Retinal pigment epithelial cell (primary cell): ENCODE results near the gene SKI.

Source experiments
- DNase-seq: peaks from one replicate; pipeline ENCODE4 v3.0.0-alpha.2; 2010; ENCODE audit warnings: low read depth
- H3K4me3 ChIP-seq: 2 replicates; pipeline ENCODE4 v1.5.1; 2011; ENCODE audit warnings: mild to moderate bottlenecking, low read length, control low read depth, moderate library complexity
- CTCF ChIP-seq: conservative IDR thresholded peaks from 2 replicates; pipeline ENCODE4 v1.5.1; 2011; ENCODE audit warnings: low read depth, low read length, control low read depth, inconsistent platforms

The SKI gene

GRCh38 chr1:2278591-2279209, 50.6 kb downstream of the SKI start:
- no peak for DNase-seq
- no peak for TF ChIP-seq CTCF
- no peak overlapping the region for H3K4me3 ChIP-seq

- H3K4me3 ChIP-seq: no peak overlapping the region
- peak; percentile 85 for DNase-seq
- TF ChIP-seq CTCF: no peak
These were observed 51.1 kb downstream of the SKI start for GRCh38 chr1:2279210-2279639.

GRCh38 chr1:2279817-2280216, 51.7 kb downstream of the SKI start:
- no peak for TF ChIP-seq CTCF
- H3K4me3 ChIP-seq: no peak overlapping the region
- DNase-seq: peak; percentile 32

GRCh38 chr1:2282556-2283270, 54.6 kb downstream of the SKI start:
- TF ChIP-seq CTCF: no peak
- DNase-seq: no peak
- H3K4me3 ChIP-seq: no peak overlapping the region

- TF ChIP-seq CTCF: no peak
- no peak for DNase-seq
- no peak overlapping the region for H3K4me3 ChIP-seq
These were observed 55.4 kb downstream of the SKI start for GRCh38 chr1:2283371-2283990.

- no peak overlapping the region for H3K4me3 ChIP-seq
- DNase-seq: no peak
- no peak for TF ChIP-seq CTCF
These were observed 56.1 kb downstream of the SKI start for GRCh38 chr1:2283991-2284895.
